GM10847 (cell line): ENCODE measurements around the gene MSANTD3.

Experiments used
- POLR2A ChIP-seq: IDR thresholded peaks from 2 replicates; pipeline ENCODE4 v1.6.1; 2011; ENCODE audit not compliant: insufficient read length; ENCODE audit errors: extremely low read depth

The MSANTD3 gene

DNA sequence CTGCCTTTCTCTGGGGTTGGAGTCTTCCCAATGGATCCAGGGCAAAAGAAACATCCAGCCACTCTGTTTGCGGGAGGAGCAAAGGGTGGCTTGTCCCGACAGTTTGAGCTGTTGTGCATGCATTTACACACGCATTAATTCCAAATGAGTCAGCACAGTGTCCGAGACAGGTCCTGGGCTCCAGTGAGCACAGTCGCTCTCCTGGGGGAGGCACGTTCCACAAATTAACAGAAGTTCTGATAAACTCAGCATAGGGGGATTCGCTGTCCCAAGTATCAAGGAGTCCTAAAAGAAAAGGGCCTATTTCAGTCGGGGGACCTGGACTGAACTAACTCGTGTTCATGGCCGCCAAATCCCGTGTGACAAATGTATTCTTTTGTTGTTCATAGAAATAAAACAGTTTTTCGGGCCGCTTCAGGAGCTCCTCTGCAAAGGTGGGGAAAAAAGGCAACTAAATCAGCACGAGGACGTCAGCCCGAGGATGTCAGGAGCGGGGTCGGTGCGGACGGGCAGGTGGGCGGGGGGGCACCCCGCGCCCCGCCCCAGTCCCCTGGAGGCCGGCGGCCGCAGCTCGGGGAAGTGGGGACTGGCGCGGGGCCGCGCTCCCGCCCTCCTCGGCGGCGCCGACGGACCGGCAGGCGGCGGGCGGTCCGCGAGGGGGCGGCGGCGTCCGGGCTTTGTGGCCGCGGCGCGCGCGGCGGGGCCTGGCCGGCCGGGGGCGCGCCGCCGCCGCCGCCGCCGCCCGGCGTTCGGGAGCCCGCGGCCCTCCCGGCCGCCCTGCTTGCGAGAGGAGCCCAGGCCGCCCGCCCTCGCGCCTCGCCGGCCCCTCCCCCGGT, at the start of gene MSANTD3:
Gene MSANTD3, plus strand, starts transcription at position 614 of the 836 bp plus-strand sequence. CDS start 14,796 bp downstream, outside the sequence.
- no peak for TF ChIP-seq POLR2A

DNA sequence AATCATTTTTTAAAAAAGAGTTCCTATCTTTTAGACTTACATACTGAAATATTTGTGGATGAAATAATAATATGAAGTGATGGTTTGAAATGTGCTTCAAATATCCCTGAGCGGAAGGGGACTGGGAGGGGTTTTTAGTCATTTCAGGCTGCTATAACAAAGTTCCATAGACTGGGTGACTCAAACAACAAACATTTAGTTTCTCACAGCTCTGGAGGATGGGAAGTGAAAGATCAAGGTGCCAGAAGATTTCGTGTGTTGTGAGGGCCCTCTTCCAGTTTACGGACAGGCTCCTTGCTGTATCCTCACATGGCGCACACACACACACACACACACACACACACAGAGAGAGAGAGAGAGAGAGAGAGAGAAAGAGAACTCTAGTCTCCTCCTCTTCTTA, 47.1 kb upstream of the MSANTD3 start:
- TF ChIP-seq POLR2A = no peak

DNA sequence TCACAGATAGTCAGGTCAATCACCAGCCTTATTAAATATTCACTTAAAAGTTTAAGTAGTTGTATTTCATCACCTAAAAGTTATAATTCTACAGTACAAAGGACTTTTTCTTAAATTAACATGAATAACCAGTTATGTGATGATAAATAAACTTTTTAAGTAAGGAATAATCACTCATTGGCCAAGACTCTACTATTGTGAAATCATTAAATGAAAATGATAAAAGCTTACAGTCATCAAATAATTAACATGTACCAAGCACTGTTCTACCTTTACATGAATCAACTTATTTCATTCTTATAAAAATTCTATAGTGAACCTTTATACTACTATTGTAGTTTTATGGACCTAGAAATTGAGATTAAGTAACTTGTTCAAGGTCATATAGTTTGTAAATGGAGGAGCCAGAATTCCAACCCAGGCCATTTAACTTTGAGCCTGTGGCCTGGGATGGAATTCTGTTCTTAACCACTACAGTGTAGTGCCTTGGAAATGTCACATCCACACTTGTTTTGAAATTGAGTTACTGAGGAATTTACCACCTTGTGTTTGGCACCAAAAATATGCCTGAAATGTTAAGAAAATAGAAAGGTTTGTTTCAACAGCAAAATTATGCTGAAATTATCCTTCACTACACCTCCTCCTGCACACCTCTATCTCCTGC, 32.8 kb upstream of the MSANTD3 start:
- no peak for TF ChIP-seq POLR2A

- no peak for TF ChIP-seq POLR2A
These were observed 32.1 kb upstream of the MSANTD3 start for GRCh38 chr9:100394816-100395215.

DNA sequence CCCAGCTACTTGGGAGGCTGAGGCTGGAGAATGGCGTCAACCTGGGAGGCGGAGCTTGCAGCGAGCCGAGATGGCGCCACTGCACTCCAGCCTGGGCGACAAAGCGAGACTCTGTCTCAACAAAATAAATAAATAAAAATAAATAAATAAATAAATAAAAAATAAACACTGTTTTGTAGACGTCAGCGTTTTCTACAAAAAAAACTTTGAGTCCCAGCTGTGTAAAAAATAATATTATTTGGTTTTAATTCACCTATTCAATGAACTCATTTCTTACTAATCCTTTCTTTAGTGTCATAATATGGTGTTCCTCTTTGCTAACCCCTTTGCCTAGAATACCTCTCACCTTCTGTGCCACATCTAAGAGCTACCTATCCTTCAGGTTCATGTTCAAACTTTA, 30.2 kb upstream of the MSANTD3 start:
- TF ChIP-seq POLR2A = no peak

DNA sequence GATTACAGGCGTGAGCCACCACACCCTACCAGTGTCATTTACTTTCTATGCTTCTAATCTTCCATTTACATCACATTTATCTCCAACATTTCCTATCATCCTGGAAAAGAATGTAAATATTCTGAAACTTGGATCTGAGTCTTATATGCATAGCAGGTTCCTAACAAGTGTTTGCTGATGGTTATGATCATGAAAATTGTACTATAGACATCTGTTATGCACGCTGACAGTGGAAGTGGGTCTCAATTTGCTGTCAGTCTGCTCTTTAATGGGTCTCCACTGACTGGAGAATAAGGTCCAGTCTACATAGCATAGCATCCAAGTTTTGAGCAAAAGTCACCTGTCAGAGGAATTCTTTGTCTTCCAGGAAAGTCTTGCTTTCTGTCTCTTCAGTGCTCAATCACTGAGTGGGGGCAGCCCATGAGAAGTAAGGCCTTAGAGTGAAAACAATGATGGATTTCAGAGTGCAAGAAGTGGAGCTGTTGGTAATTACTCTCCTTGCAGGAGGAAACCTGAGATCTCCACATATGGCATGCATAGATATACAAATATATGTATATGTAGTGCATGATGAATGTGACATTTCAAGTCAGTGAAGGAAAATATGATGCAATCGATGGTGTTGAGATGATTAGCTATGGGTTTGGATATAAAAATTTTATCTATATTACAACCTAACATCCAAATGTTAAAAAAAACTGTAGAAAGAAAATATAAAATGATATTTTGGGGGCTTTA, 29.2 kb upstream of the MSANTD3 start:
- no peak for TF ChIP-seq POLR2A

DNA sequence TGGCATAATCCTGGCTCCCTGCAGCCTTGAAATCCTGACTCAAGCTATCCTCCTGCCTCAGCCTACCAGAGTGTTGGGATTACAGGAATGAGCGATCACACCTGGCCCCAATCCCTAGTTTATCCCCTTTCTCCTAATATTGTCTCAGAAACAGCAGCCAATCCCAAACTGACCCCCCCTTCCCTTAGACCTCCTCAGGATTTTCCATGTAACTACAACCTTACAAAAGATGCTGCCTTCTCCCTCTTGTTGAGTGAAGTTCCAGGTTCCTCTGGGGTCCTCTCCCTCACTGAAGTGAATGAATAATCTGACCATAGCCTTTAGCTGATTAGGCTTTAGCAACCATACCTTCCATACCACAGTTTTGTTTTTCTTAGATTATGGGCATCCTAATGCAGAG, 25.9 kb upstream of the MSANTD3 start:
- no peak for TF ChIP-seq POLR2A

- TF ChIP-seq POLR2A = no peak
These were observed 20.0 kb upstream of the MSANTD3 start for GRCh38 chr9:100406962-100407361.

DNA sequence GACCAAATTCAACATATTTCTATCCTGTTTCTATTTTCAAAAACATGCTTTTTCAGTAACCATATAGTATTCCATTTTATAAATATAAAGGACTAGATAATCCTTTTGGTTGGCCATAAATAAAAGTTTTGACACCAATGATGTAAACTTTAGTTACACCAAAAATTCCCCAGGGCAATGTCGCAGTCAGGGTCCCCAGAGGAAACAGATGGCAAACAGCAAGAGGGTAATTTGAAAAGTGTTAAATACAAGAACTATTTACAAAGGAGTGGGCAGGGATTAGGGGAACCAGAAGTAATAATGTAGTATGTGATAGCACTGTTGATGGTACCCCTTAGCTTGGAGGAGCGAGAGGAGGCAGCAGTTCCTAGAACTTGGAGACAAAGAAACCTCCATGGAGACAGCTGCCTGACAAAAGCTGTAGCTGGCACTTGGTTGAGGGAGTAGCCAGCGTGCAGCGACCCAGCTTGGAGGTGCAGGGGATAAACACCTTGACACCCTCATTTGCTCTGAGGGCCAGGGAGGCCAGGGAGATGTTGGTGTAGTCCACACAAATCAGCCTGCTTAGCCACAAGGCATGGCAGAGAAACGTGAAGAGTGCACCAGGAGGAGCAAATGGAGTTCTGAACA, 18.3 kb upstream of the MSANTD3 start:
- no peak for TF ChIP-seq POLR2A

GRCh38 chr9:100409176-100409556, 17.8 kb upstream of the MSANTD3 start:
- no peak for TF ChIP-seq POLR2A

- peak; percentile 68 for TF ChIP-seq POLR2A
These were observed 15.3 kb upstream of the MSANTD3 start for GRCh38 chr9:100411472-100412283.

- TF ChIP-seq POLR2A = no peak
These were observed 13.0 kb upstream of the MSANTD3 start for GRCh38 chr9:100413839-100414420.

- TF ChIP-seq POLR2A = no peak
These were observed 9.1 kb upstream of the MSANTD3 start for GRCh38 chr9:100417815-100418214.

GRCh38 chr9:100419166-100419565, 7.8 kb upstream of the MSANTD3 start:
- no peak for TF ChIP-seq POLR2A
